ENCODE data around the gene RP9.

DNA sequence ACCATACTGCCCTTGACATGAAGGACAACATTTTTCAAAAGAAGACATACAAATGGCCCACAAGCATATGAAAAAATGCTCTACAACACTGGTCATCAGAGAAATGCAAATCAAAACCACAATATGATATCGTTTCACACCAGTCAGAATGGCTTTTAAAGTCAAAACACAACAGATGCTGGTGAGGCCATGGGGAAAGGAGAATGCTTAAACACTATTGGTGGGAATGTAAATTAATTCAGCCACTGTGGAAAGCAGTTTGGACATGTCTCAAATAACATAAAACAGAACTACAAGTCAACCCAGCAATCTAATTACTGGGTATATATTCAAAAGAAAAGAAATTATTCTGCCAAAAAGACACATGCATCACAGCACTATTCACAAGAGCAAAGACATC lies 42.4 kb downstream of the RP9 start:
- TF ChIP-seq, protein P1, sequence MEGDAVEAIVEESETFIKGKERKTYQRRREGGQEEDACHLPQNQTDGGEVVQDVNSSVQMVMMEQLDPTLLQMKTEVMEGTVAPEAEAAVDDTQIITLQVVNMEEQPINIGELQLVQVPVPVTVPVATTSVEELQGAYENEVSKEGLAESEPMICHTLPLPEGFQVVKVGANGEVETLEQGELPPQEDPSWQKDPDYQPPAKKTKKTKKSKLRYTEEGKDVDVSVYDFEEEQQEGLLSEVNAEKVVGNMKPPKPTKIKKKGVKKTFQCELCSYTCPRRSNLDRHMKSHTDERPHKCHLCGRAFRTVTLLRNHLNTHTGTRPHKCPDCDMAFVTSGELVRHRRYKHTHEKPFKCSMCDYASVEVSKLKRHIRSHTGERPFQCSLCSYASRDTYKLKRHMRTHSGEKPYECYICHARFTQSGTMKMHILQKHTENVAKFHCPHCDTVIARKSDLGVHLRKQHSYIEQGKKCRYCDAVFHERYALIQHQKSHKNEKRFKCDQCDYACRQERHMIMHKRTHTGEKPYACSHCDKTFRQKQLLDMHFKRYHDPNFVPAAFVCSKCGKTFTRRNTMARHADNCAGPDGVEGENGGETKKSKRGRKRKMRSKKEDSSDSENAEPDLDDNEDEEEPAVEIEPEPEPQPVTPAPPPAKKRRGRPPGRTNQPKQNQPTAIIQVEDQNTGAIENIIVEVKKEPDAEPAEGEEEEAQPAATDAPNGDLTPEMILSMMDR (IDR thresholded peaks at IDR 0.05; ENCODE audit: insufficient read depth, low read depth, low read length), result no peak
- no peak for TF ChIP-seq EZH2 (IDR thresholded peaks at IDR 0.05; ENCODE audit: insufficient read depth, low read length)
